ENCODE results near the gene DIS3L.

GRCh38 chr15:66278056-66278455 lies 15.3 kb upstream of the DIS3L start:
- no peak for TF ChIP-seq POLR2A (IDR thresholded peaks at IDR 0.05)
- no peak for TF ChIP-seq CTCF (IDR thresholded peaks at IDR 0.05)
- no peak for TF ChIP-seq POLR2AphosphoS5 (IDR thresholded peaks at IDR 0.05)
